Renal cortical epithelial cell (primary cell): ENCODE data around the gene PDZD7. TPM values are rescaled to one million over a fixed set of nuclear protein-coding genes. Genes with fewer than 3 reads are reported as not detected.

Experiments
- DNase-seq: peaks from one replicate; pipeline ENCODE4 v3.0.0-alpha.2; 2011; ENCODE audit warnings: low read depth
- total RNA-seq: library from RNA; depleted of rRNA; stranded (reverse); fragments of >200 nt; gene quantifications from 2 replicates; pipeline ENCODE4 v1.2.3, GENCODE V29; 2014

The PDZD7 gene
- total RNA-seq, 1 donor from 2014 or later: 1.3 TPM

DNA sequence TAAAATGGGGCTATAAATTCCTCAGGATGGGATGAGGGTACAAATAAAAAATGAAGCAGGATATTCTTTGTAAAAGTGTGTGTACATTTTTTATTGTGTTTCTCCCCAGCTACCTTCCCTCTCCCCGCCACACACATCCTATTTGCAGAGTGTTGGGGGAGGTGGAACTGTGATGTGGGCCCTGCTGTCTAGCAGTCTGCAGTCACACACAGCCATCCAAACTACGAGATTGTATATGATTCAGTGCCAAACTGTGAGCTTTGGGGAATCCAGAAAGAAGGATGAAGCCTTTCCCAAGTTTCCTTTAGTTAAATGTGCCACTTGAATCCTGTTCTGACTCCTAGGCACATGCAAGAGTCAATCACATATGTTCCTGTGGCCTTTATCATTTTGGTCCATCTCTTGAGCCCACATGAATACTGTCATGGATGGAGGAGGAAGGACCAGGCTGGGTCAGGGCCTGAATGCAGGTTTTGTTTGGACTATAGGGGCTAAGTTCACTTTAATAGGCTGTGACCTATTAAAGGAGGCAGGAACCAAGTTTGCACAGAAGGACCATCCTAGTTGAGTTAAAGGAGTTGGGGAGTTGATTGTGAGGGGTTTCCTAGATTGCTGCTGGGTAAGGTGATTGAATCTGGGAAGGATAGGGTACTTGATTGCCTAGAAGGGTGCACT is 62.7 kb downstream of the PDZD7 start:
- no peak for DNase-seq

DNA sequence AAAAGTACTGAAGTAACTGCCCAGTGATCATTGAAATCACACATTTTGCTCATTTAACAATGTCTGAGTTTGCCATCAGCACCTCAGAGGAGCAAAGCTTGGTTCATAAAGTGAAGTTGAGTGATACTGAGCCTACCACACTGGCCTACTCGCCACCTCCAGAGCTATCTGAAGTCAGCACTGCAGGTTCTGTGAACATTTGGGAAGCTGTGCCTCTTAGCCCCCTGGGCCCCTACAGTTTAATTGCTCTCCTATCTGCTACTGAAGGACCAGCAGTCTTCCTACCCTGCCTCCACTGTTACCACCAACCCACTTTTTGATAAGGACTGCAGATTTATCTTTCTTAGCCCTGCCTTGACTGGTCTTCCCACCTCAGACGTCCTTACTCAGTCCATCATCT is 63.6 kb downstream of the PDZD7 start:
- DNase-seq: no peak

DNA sequence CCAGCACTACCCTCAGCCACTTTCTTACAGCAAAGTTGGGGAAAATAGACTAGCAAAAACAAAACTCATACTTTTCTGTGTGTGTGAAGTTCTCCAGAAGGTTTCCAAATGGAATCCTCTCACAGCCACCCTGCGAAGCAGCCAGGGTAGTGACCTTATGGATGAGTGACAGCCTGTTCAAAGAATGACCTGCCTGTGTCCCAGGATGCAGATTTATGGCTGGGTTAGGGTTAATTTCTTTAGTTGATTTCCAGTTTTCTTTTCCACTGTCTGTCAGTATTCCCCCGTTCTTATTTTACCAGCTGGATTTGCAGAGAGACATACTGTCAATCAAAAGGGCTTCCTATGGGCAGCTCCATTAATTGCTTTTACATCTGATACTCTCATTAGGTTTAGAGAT is 64.0 kb downstream of the PDZD7 start:
- no peak for DNase-seq

DNA sequence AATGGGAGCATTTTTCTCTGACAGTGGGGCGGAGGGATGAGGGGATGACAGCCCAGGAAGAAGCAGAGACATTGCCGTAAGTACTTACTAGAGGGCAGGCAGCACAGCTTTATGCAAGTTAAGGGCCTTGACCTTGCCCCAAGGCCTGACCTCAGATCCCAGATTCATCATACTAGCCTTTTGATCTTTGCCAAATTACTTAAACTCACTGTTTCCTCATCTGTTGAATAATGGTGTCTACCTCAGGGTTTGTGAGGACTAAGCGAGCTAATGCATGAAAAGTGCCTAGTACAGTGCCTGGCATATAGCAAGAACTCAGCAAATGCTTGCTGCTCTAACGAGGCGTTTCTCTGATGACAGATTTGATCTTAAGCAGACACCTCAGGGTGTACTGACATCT is 65.1 kb downstream of the PDZD7 start:
- no peak for DNase-seq

DNA sequence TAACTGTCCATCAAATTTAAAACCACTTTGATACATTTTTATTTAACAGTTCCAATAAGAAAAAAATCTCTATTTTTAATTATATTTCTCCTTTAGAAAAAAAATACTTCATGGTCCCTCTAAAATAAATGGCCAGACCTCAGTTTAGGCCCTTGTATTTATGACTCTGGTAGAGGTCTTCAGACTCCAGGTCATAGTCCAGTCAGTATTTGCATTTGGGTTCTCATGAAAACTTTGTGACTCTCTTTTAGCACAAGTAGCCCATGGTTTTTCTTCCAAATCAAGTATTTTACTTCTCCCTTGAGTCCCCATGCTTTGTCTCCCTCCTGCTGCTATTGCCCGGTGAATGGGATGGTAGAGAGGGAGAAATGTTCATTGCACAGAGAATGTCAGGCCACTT is 67.1 kb downstream of the PDZD7 start:
- no peak for DNase-seq

DNA sequence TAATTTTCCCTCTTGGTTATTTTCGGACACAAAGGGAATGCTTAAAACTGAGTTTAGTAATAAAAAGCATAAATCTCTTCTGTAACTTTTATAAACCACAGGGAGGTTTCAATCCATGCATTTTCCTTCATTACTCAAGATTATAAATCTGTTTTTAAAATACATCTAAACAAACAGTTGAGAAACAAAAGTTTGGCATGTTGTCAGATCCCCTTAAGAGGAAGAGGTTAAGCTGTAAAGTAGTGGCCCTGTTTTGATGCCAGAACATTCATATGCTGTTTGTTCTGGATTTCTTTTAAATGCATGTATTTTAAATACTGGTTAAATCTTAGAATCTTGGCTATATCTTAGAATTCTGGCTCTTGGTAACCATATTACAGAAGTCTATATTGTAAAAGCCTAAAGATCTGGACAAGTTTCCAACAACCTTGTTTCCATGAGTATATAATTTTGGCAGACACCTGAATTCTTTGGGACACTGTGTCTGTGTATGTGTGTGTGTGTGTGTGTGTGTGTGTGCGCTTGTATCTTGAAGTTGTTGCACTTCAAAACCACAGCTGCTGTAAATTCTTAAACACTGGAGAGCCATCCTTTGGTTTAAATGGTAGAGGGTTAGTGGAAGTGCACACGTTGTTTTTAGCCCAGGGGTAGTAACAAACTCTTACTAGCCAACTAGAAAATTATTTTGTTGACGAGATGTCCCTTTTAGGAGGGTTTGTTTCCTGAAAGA is 68.4 kb downstream of the PDZD7 start:
- no peak for DNase-seq

DNA sequence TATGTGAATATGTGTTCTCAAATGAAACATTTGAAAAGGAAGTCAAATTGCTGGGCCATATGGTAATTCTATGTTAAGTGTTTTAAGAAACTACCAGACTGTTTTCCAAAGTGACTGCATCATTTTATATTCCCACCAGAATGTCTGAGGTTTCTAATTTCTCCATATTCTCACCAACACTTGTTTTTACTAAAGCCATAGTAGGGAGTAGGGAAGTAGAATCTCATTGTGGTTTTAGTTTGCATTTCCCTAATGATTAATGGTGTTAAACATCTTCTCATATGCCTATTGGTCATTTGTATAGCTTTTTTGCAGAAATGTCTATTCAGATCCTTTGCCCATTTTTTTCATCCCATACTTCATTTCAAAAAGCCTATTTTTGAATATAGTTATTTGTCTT is 70.7 kb downstream of the PDZD7 start:
- no peak for DNase-seq

Other genes with a start within 250 kb of the PDZD7 start
- gene SLF2, start 118.2 kb downstream of the PDZD7 start, total RNA-seq: 17.5 and 25.7 TPM in 2 replicates
- 0.69 and 7.0 TPM in 2 replicates for gene SEMA4G, start 61.6 kb downstream of the PDZD7 start, total RNA-seq
- gene MRPL43, start 43.6 kb downstream of the PDZD7 start, total RNA-seq: 43.2 and 54.9 TPM in 2 replicates
- 8.7 and 16.8 TPM in 2 replicates for gene TWNK, start 43.6 kb downstream of the PDZD7 start, total RNA-seq
- gene LZTS2, start 31.3 kb downstream of the PDZD7 start, total RNA-seq: 72.9 and 77.3 TPM in 2 replicates
- gene SFXN3, start 105 bp upstream of the PDZD7 start, total RNA-seq: 35.8 and 40.9 TPM in 2 replicates
- 1.0 and 1.1 TPM in 2 replicates for gene KAZALD1, start 30.9 kb upstream of the PDZD7 start, total RNA-seq
- not detected in 2 replicates for gene TLX1, start 100.2 kb upstream of the PDZD7 start, total RNA-seq
- gene LBX1, start 198.3 kb upstream of the PDZD7 start, total RNA-seq: not detected in 2 replicates